ENCODE results near the gene MAN1B1. TPM values are rescaled to one million over a fixed set of nuclear protein-coding genes. Genes with fewer than 3 reads are reported as not detected.

The MAN1B1 gene
- polyA plus RNA-seq, 3 donors = 29.3 to 38.2 (median 33.3) TPM

DNA sequence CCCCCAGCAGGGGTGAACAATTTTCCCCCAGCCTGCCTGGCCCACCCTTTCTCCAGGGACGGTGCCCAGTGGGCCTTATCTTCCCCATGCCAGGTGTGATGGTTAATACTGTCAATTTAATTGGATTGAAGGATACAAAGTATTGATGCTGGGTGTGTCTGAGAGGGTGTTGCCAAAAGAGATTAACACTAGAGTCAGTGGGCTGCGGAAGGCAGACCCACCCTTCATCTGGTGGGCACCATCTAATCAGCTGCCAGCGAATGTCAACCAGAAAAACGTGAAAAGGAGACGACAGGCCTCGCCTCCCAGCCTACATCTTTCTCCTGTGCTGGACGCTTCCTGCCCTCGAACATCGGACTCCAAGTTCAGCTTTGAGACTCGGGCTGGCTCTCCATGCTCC, 49.3 kb upstream of the MAN1B1 start:
- intact Hi-C loops (cut with micrococcal nuclease) = loop anchor here in 1 of 2 donors (10.0 kb wide), 1 partner anchor 93 kb away; the partner anchor contains the start of genes C8G and FBXW5
- no peak overlapping the region for H3K27ac ChIP-seq (ENCODE audit: low read depth in 1 of 2, low read length in 2 of 2)
- peaks cover 51% of the 10 kb centered on the region for H4K20me1 ChIP-seq (ENCODE audit: insufficient read depth, low read length)
- H3K4me2 ChIP-seq (replicated peaks; ENCODE audit: extremely low read depth, low read length, poor library complexity, severe bottlenecking) = no peak overlapping the region
- H3K27ac Mint-ChIP-seq = no peak overlapping the region
- peaks cover 5 to 26% of the 10 kb centered on the region in 2 donors for H3K36me3 Mint-ChIP-seq
- H3K9me3 ChIP-seq (replicated peaks in 1 of 2; ENCODE audit: control insufficient read depth in 1 of 2, insufficient read depth in 1 of 2, low read length in 2 of 2) = no peaks in the 10 kb centered on the region
- no peaks in the 10 kb centered on the region for H3K27me3 ChIP-seq (ENCODE audit: control insufficient read depth in 2 of 2, insufficient read depth in 2 of 2, low read length in 2 of 2)
- peaks cover 15 to 22% of the 10 kb centered on the region in 2 donors for H3K36me3 ChIP-seq (replicated peaks in 1 of 2; ENCODE audit: control insufficient read depth in 1 of 2, insufficient read depth in 2 of 2, low read length in 2 of 2)
- no peak overlapping the region for H2AFZ ChIP-seq (ENCODE audit: insufficient read depth, low read depth, low read length, poor library complexity, severe bottlenecking)
- no peak overlapping the region for H3K9ac ChIP-seq (ENCODE audit: insufficient read depth, low read length, poor library complexity, severe bottlenecking)
- peaks cover 34% of the 10 kb centered on the region for H3K79me2 ChIP-seq (ENCODE audit: insufficient read depth, low read length)
- H3K9me3 Mint-ChIP-seq = no peaks in the 10 kb centered on the region
- H3K4me1 Mint-ChIP-seq = peaks cover 23% of the 10 kb centered on the region
- H3K4me3 Mint-ChIP-seq = no peak overlapping the region
- 91% methylated on average over 8 of the region's 10 CpGs for WGBS (ENCODE audit: insufficient coverage)
- no peak for DNase-seq
- no peak overlapping the region for H3K4me3 ChIP-seq (replicated peaks in 1 of 3; ENCODE audit: low read depth in 2 of 3, low read length in 3 of 3)
- peaks cover 0 to 2% (median 1%) of the 10 kb centered on the region in 3 donors for H3K27me3 Mint-ChIP-seq (ENCODE audit: low read depth in 3 of 3)
- TF ChIP-seq, protein P1, sequence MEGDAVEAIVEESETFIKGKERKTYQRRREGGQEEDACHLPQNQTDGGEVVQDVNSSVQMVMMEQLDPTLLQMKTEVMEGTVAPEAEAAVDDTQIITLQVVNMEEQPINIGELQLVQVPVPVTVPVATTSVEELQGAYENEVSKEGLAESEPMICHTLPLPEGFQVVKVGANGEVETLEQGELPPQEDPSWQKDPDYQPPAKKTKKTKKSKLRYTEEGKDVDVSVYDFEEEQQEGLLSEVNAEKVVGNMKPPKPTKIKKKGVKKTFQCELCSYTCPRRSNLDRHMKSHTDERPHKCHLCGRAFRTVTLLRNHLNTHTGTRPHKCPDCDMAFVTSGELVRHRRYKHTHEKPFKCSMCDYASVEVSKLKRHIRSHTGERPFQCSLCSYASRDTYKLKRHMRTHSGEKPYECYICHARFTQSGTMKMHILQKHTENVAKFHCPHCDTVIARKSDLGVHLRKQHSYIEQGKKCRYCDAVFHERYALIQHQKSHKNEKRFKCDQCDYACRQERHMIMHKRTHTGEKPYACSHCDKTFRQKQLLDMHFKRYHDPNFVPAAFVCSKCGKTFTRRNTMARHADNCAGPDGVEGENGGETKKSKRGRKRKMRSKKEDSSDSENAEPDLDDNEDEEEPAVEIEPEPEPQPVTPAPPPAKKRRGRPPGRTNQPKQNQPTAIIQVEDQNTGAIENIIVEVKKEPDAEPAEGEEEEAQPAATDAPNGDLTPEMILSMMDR (IDR thresholded peaks at IDR 0.05) = no peak
- peaks cover 21 to 34% of the 10 kb centered on the region in 2 donors for H3K4me1 ChIP-seq (ENCODE audit: control insufficient read depth in 1 of 2, insufficient read depth in 2 of 2, low read length in 2 of 2)

DNA sequence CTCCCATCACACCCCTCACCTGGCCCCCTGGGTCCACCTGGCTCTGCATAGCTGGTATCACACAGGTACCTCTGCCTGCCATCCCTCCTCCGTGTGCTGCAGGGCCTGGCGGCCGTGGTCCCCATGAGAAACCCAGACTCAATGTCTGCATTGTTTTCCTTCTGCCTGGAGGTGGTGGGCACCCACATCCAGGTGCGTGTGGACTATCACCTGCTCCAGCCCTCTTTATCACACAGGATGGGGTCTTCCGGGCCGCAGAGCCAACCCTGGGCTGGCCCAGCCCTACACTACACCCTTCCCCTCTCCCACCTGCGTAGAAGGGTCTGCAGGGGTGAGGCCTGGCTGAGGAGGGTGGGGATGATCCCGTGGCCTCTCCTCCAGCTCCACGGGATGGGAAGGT, 47.9 kb upstream of the MAN1B1 start:
- H3K4me3 Mint-ChIP-seq = no peak overlapping the region

More for the DNA sequence above, 47.9 kb upstream of the MAN1B1 start:
- Histone ChIP-seq H3K36me3 (replicated peaks in 1 of 2; ENCODE audit: control insufficient read depth in 1 of 2, insufficient read depth in 2 of 2, low read length in 2 of 2) (peaks cover 15 to 22% of the 10 kb centered on the region in 2 donors), H3K9ac (ENCODE audit: insufficient read depth, low read length, poor library complexity, severe bottlenecking) (no peak overlapping the region), H3K4me1 (ENCODE audit: control insufficient read depth in 1 of 2, insufficient read depth in 2 of 2, low read length in 2 of 2) (peaks cover 18 to 22% of the 10 kb centered on the region in 2 donors), H3K4me2 (replicated peaks; ENCODE audit: extremely low read depth, low read length, poor library complexity, severe bottlenecking) (no peak overlapping the region), H3K79me2 (ENCODE audit: insufficient read depth, low read length) (peaks cover 20% of the 10 kb centered on the region), H2AFZ (ENCODE audit: insufficient read depth, low read depth, low read length, poor library complexity, severe bottlenecking) (no peak overlapping the region), H3K4me3 (replicated peaks in 1 of 3; ENCODE audit: low read depth in 2 of 3, low read length in 3 of 3) (no peak overlapping the region), H3K9me3 (replicated peaks in 1 of 2; ENCODE audit: control insufficient read depth in 1 of 2, insufficient read depth in 1 of 2, low read length in 2 of 2) (no peaks in the 10 kb centered on the region), H4K20me1 (ENCODE audit: insufficient read depth, low read length) (peaks cover 50% of the 10 kb centered on the region), H3K27me3 (ENCODE audit: control insufficient read depth in 2 of 2, insufficient read depth in 2 of 2, low read length in 2 of 2) (peaks cover 2 to 9% of the 10 kb centered on the region in 2 donors), H3K27ac (ENCODE audit: low read depth in 1 of 2, low read length in 2 of 2) (no peak overlapping the region)
- Mint-ChIP-seq H3K9me3 (no peaks in the 10 kb centered on the region), H3K27ac (no peak overlapping the region), H3K27me3 (ENCODE audit: low read depth in 3 of 3) (peaks cover 8 to 15% (median 10%) of the 10 kb centered on the region in 3 donors), H3K36me3 (peaks cover 5 to 26% of the 10 kb centered on the region in 2 donors), H3K4me1 (peaks cover 15% of the 10 kb centered on the region)
- WGBS (ENCODE audit: insufficient coverage) = 94% methylated on average over 3 of the region's 9 CpGs
- TF ChIP-seq, protein P1 (IDR thresholded peaks at IDR 0.05) = no peak
- DNase-seq = no peak
- intact Hi-C loops (cut with micrococcal nuclease) = loop anchor here in 1 of 2 donors (10.0 kb wide), 1 partner anchor 94 kb away; the partner anchor contains the start of genes C8G and FBXW5
